Left lobe of liver (tissue), 2 donors: ENCODE measurements around the gene SULT4A1. TPM values are rescaled to one million over a fixed set of nuclear protein-coding genes. Genes with fewer than 3 reads are reported as not detected.

ENCODE experiments used
- ATAC-seq: fragments of 200-7000 bp; cut with Tn5 transposase; one replicate; pipeline ENCODE4 v1.9.1; 2020; ENCODE audit warnings: mild to moderate bottlenecking, moderate library complexity
- DNase-seq: peaks from one replicate; pipeline ENCODE4 v3.0.0-alpha.2; 2020; ENCODE audit warnings: low spot score
- total RNA-seq: library from RNA; stranded (reverse); gene quantifications from one replicate; pipeline ENCODE4 v1.2.1, GENCODE V29; 2021
- donor health status: DM: no; HTN: no; CAD: no; lungs with moderate emphysema.
- donor health status: DM: no; HTN: yes; CAD: no.

SULT4A1 gene
- total RNA-seq, 1 donor from 2014 or later: not detected

DNA sequence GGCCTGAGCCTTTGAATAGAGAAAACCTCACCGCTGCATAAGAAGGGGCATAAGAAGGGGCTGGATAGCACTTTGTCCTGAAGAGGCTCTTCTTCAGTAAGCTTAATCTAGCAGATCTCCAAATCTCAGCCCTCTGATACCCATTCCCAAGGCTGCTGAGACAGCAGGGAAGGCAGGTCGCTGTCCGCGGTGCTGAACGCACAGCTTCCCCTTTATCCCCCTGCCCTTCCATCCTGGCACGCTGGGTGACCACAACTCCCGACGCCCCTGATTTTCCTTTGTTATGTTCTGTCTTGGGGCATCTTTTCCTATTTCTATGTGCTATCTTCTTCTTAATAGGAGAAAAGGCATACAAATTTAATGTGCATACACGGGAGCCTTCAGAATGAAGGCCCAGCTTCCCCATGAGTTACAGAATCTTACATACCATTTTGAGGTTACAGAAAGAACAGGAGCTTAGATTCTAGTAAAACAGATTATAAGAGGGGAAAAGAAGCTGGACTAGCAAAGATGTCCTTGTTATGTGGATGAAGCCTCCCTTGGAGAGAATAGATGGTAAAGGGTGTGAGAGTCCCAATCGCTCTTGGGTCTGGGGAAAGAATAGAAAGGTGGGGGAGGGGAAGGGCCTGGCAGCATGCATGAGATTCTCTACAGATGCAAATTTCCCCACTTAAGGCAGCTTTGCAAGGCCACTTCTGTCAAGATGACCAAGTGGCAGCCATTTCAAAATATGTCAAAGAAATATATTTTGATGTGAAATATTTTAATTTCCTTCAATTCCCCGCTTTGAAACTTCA, 5.7 kb upstream of the SULT4A1 start:
- ATAC-seq (peak; percentile 94), DNase-seq (no peak)

DNA sequence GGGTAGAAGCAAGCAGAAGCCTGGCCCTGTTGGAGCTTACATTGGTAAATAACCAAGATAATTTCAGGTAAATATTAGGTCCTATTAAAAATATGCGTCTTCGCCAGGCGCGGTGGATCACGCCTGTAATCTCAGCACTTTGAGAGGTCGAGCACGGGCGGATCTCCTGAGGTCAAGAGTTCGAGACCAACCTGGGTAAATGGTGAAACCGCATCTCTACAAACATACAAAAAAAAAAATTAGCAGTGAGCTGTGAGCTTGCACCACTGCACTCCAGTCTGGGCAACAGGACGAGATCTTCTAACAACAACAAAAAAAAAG, 529 bp upstream of the SULT4A1 start:
- DNase-seq (no peak), ATAC-seq (no peak)

DNA sequence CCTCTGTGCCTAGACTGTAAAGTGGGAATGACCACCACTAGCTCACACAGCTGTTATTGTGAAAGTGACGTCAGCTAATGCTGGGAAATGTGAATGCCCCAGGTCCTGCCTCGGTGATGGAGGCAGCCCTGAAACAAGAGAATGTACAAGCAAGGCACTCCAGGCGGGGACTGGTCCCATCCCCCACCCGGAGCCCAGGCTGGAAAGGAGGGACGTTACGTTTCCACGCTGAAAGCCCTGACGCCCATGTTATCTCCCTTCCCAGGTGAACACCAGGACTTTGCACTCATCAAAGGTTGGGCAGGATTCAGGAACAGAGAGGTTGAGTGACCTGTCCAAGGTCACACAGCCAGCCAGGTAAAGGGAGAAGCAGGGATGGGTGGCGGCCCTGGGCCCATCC, 784 bp downstream of the SULT4A1 start:
- DNase-seq (no peak), ATAC-seq (no peak)

DNA sequence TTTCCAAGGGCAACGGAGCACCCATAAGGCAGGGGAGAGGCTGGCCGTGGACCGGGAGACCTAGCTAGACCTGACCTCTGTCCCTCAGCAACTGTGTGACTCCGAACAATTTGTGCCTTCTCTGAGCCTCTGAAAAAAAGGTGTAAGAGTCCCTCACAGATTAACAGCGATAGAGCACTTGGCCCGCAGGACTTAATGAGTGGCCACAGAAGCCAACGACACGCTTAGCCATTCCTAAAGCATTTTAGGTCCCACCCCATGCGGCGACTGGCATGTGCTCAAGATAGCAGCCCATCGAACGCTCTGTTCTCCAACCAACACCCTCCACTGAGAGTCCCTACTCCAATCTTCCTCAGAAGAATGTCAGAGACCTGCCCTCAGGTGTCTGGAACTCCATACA, 1.5 kb downstream of the SULT4A1 start:
- DNase-seq: no peak
- ATAC-seq: no peak

DNA sequence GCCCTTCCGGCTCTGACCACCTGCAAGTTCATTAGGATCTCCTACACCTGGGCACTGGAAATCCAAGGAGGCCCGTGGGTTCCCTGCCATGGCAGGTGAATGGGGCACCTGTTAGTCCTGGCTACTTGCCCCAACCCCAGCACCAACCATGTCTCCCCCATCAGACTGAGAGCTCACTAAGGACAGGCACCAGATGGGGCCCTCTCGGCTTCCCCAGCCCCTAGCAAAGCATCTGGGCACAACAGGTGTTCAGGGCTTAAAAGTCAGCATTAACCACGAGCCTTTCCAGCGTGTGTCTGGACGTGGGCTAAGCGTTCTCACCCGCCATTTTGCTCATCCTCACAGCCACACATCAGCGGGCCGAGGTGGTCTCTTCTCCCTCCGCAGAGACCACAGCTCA, 2.2 kb downstream of the SULT4A1 start:
- no peak for DNase-seq
- no peak for ATAC-seq

DNA sequence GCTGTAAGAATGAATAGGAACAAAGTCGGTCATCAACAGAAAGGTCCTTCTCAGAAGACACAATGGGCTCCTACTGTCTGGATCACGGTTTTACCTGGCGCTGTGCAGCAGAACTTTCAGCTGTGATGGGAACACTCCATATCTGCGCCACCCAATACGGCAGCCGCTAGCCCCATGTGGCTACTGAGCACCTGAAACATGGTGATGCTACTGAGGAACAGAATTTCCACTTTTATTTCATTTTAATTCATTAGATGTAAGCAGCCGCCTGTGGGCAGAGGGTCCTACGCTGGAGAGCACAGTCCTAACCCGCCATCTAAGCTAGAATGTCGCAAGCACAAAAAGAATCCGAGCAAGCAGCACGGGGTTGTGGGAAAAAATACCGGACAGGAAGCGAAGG, 2.7 kb downstream of the SULT4A1 start:
- DNase-seq: no peak
- no peak for ATAC-seq

DNA sequence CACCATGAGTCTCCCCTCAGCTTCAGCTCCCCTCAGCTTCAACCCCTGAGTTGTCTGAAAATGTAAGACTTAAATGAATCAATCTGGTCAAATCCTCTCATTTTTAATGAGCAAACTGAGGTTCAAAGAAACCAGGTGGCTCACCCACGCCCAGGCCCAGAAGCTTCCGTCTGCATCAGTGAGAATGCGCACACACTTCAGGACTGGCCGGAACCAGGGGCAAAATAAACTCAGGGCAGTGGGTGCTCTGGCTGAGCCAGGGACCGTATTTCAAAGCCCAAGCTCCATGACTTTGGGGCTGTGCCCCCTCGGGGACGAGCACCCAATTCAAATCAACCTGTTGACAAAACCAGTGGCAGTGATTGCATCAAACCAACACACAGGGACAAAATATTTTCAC, 3.1 kb downstream of the SULT4A1 start:
- no peak for DNase-seq

DNA sequence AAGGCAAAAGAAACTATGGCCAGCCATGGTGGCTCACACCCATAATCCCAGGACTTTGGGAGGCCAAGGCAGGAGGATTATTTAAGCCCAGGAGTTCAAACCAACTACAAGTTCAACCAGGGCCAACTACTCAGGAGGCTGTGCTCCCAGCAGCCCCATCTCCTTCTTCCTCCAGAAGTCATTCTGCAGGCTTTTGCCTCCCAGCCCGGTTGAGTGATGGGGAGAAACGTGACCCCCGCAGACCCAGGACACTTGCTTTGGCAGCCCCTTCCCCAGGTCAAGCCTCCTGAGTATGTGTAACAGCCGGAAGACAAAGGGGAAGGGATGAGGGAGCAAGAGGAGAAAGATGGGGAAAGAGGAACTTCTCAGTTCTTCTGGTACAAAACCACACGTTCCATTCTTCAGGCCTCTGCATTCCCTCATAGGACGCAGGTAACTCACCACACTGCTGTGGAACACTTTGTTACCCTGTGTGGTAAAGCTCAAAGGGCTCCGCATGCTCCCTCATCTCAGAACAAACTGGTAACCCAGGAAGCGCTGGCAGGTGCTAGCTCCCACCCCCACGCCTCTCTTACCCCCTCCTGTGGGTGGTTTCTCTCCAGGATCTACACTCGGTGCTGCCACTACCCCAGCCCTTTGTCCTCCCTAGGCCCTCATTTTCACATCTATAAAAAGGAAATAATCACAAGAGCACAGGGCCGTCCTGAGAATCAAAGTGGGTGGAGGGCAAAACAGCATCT, 4.0 kb downstream of the SULT4A1 start:
- ATAC-seq: no peak
- no peak for DNase-seq

More for the DNA sequence above, 3.1 kb downstream of the SULT4A1 start:
- ATAC-seq: no peak

DNA sequence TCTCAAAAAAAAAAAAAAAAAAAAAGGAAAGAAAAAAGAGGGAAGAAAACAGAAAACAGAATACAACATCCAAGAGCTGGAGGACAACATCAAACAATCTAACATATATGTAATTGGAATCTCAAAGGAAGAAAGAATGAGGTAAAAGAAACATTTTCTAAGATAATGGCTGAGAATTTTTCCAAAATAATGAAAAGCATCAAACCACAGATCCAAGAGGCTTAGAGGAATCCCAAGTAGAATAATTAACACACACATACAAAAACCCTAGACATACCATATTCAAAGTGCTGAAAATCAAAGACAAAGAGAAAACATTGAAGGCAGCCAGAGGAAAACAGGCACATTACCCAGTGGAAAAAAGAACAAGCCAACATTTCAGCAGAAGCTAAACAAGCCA, 4.9 kb downstream of the SULT4A1 start:
- no peak for ATAC-seq
- no peak for DNase-seq

DNA sequence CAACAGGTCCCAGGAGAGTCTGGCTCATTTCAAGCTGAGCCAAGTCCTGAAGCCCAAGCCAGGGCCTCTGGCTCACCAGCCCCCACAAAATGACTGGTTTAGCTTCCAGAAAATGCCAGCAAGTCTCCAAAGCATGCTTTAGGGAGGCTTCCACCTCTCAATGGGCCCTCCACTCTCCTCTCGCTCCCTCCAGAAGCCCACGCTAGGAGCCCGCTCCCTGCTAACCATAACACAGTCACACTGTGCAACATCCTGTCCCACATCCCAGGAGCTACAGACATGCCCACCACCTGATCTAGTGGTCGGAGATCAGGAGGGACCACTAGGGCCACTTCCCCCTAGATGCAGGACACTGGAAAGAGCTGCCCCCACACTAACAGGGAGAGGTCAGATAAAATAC, 6.9 kb downstream of the SULT4A1 start:
- ATAC-seq (no peak), DNase-seq (no peak)

DNA sequence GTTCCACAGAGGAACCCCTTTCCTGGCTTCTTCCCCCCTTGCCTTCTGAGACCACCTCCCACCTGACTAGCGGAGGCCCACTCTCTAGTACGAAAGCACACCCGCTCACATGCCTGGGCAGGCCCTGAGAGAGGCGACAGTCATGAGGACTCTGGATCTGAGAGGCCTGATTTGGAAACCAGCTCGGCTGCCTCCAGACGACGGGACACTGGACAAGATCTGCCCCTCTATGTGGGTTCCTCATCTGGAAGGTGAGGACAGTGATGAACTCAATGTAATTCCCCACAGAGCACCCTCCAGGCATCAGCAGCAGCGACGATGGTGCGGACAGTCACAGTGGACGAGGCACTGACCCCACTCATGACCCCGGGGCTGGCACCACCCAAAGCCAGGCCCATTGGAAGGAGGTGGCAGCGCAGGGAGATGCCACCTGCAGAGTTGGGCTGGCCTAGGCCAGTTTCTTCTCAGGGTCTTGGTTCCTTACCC, 7.5 kb downstream of the SULT4A1 start:
- DNase-seq (no peak), ATAC-seq (no peak)

DNA sequence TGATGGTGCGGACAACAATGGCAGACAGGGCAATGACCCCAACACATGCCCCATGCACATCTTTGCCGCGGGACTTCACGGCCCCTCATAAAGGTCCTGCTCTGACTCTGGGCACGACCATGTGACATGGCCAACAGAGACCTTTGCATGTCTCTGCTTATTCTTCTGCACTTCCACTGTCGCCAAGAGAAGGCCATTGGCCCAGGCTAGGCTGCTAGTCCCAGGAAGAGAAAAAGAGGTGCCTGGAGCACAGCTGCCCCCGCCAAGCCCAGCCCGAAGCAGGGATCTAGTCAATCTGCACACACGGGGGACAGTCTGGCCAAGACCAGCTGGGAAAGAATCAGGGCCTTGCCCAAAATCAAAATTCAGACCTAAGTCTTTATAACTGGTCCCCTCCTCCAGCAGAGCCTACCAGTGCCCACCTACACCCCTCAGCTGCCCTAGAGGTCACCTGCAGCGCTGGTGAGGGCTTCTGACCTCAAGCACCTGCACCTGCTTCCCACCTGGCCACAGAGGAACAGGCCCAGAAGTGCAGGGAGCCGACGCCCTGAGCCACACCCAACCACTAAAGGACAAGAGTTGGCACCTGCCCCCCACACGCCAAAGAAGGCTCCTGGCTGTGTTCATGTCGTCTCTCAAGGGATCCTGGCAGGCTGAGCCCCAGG, 8.1 kb downstream of the SULT4A1 start:
- no peak for ATAC-seq
- no peak for DNase-seq

DNA sequence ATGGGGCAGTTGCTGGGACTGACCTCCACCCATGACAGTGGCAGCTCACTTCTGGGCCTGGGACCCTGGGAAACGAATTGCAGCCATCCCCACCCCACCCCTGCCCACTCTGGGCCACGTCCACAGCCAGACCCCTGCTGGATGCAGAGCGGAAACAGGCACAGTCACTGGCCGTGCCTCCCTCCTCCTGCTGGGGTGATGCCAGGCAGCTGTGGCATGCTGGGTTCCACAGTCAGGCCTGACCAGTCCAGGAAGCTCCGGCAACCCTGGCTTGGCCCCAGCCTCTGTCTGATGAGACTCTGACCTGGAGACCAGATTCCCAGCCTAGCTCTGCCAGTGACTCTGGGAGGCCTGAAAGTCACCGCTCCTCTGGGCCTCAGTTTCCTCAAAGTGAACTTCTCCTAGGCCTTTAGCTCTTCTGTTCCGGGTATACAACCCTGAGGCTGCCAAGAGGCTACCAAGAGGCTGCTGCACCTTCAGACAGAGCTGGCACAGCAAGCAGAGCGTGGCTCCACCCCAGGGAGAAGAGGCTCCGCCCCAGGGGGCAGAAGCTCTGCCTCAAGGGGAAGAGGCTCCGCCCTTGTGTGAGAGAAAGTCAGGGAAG, 8.9 kb downstream of the SULT4A1 start:
- DNase-seq: no peak
- no peak for ATAC-seq

DNA sequence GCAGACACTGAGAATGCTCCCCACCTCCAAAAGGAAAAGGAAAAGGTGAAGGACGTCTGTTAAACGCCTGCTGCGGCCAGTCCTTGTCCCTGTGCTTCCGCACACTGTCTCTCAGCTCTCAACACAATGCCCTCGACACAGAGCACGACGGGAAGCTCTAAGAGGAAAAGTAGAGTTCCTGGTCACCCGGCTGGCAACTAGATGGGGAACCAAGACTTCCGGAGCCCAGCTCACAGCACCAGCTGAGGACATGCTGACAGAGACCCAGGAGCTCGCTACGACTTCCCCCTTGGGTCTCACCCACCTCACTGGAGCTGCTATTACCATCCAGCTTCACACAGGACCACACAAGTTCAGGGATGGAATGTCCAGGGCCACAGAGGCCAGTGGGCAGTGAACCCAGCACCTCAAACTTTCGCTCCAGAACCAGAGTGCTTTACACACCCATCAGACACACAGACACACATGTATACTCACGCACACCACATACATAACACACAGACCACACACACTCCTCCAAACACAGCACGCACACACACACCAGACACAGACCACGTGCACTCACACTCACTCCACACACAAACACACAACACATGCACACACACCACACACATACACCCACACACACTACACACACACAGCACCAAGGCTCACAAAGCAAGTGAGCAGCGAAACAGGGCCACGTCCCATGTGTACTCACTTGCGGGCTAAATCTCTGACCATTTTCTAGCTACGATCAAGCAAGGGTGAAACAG, 9.6 kb downstream of the SULT4A1 start:
- no peak for ATAC-seq
- DNase-seq: no peak

DNA sequence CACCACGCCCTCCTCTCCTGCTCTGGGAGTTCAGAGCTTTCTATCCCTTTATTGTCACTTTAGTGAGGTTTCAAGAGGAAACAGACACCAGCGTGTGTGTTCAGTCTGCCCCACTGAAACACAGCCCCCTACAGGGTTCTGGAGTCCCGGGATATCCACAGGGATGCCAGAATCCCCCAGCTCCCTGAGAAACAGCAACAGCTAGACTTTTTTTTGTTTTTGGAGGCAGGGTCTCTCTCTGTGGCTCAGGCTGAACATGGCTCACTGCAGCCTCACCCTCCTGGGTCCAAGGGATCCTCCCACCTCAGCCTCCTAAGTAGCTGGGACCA, 10.4 kb downstream of the SULT4A1 start:
- no peak for DNase-seq

DNA sequence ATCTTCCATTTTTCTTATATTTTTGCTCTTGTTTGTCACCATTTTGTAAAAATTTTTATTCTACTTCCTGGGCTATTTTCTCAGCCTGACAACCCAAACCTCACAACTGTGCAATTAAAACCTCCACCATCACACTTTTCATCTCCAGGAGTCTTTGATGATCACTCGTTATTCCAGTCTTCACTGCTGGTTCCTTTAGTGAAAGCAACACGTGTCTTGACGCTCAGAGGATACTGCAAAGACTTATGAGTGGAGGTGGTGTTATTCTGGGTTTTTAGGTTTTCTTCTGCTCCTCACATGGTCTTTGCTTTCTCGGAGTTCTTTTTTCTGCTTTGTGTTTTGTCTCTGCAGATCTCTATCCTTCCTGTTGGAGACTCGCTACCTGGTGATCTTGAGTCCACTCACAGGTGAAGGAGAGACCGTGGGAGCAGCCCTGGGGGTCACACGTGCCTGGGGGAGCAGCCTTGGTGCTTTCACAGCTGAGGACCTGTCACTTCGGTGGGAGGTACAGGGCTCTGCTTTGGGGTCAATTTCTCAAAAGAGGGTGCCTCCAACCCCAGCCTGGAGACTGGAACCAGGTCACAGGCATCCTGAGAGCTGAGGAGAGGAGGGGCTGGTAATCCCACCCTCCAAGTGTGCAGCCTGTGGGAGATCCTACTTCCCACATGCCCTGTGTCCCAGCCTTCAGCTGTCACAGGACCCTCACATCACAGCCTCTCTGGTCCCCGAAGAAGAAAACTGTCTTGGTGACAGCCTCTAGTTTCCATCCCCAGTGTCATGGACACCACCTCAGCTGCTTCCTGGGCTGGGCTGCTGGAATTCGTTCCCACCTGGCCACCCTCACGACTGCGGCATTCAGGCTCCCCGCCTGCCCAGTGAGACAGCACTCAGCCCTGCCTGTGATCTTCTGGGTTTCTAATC, 11.0 kb downstream of the SULT4A1 start:
- no peak for ATAC-seq
- DNase-seq: no peak

More for the DNA sequence above, 10.4 kb downstream of the SULT4A1 start:
- ATAC-seq: no peak

DNA sequence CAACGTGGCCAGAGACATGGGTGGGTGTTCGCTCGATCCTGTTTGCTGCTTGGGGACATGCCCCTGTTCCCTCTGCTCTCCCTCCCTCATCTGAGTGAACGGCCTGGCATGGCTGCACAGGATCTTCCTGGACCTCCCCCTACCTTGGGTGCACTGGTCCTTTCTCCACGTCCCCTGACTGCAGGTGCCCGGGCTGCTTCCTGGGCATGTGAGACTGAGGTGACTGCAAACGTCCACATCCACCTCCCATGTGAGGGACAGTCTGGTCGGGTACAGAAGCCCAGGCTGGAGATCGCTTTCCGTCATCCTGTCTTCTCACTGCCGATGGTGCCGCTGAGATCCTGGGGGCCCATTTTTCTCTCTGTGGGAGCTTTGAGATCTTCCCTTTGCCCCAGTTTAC, 11.8 kb downstream of the SULT4A1 start:
- DNase-seq (no peak), ATAC-seq (no peak)

DNA sequence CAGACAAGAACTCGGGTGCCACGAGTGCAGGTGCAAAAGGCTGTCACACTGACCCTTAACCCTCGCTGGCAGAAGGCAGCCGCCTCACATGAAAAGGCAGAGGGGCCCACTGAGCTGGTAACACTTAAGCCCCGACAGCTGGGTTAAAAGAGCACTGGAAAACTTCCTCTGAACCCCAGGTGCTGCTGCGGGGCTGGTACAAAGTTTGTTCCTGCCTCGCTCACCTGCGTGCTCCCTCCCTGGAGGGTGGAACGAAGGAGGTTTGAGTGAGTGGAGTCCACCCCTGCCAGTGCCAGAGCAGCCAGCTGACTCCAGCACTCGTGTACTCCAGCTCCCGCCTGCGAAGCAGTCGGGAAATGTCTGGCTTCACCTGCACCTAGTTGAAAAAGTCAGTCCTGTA, 12.6 kb downstream of the SULT4A1 start:
- ATAC-seq (no peak), DNase-seq (no peak)

DNA sequence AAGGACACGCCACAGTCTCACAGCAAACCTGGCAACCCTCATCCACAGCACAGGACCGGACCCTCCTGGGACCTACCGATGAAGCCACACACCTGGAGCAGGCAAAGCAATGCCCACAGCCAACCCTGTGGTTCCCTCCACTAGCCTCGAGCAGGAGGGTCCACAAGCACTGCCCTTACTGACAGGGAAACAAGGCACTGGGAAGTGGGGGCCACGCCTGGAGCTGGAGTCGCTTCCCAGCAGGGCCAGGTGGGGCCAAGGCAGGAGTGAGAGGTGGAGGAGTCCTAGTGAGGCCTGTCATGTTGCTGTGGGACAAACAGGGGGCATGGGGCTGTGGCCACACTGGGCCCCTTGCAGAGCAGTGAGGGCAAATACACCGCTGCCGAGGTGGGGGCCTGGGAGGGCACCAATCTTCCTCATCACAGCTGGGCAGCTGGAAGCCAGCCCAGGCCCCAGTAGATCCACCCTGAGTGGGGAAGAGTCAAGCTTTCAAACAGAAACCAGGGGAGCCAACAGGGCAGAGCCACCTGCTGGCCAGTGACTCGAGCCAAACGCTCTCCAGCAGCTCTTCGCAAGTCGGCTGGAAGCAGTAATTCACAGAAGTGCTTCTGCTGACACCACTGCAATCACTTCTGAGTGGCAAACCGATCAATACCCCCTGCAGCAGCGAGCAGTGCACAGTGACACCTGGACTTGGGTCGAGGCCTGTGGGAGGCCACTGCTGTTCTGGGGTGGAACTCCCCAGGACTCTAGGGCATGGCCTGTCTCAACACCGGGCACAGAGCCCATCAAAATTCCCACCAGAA, 13.7 kb downstream of the SULT4A1 start:
- peak; percentile 58 for DNase-seq
- ATAC-seq: peak; percentile 88
